Endothelial cell of umbilical vein (primary cell): ENCODE data around the gene MGAT5B.

Experiments used
- EZH2 ChIP-seq: IDR thresholded peaks from 2 replicates; pipeline ENCODE4 v1.6.1; 2012; ENCODE audit warnings: borderline replicate concordance, low read depth, mild to moderate bottlenecking, moderate library complexity, low read length, inconsistent platforms; ENCODE audit not compliant: severe bottlenecking
- GATA2 ChIP-seq: IDR thresholded peaks from 2 replicates; pipeline ENCODE4 v1.7.0; 2011; ENCODE audit warnings: low read depth, mild to moderate bottlenecking, moderate library complexity, mixed read lengths, low read length; ENCODE audit not compliant: insufficient read length, insufficient read depth
- MYC ChIP-seq: IDR thresholded peaks from one replicate; pipeline ENCODE4 v1.6.1; 2011; ENCODE audit warnings: mild to moderate bottlenecking, low read depth, low read length
- POLR2A ChIP-seq: IDR thresholded peaks from 2 replicates; pipeline ENCODE4 v1.6.1; 2012; ENCODE audit warnings: low read depth, mild to moderate bottlenecking, control low read depth, low read length
- POLR2AphosphoS5 ChIP-seq: IDR thresholded peaks from 2 replicates; pipeline ENCODE4 v1.6.1; 2012; ENCODE audit warnings: low read depth, mild to moderate bottlenecking, control low read depth, low read length, moderate library complexity; ENCODE audit not compliant: insufficient read depth
- TF ChIP-seq, protein P1 (sequence below), 2 donors: IDR thresholded peaks; 1 replicate in 1 of 2; 2 replicates in 1 of 2; pipeline ENCODE4 v1.5.1; 2011; ENCODE audit warnings: low read length in 2 of 2, mild to moderate bottlenecking in 2 of 2, moderate library complexity in 2 of 2, control low read depth in 1 of 2, inconsistent platforms in 1 of 2, low read depth in 1 of 2; ENCODE audit not compliant: insufficient read depth in 1 of 2; ENCODE audit errors: extremely low read depth in 1 of 2

DNA sequence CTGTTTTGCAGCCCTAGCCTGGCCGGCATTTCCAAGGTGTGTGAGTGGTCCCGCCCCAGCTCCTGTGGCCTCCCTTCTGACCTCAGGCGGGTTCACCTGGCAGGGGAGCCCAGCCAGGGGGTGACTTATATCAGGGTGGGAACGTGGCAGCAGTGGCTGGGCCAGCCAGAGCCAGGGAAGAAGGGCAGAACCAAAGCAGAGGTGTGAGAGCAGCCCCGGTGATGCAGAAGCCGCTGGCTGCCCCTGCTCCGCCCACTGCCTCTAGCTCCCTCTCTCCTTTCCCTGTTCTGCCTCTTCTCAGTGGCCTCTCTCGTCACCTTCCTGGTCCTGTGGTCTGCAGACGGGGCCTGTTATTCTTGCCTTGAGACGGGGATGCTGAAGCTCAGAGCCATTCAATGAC is 12.1 kb downstream of the MGAT5B start:
- TF ChIP-seq, protein P1, sequence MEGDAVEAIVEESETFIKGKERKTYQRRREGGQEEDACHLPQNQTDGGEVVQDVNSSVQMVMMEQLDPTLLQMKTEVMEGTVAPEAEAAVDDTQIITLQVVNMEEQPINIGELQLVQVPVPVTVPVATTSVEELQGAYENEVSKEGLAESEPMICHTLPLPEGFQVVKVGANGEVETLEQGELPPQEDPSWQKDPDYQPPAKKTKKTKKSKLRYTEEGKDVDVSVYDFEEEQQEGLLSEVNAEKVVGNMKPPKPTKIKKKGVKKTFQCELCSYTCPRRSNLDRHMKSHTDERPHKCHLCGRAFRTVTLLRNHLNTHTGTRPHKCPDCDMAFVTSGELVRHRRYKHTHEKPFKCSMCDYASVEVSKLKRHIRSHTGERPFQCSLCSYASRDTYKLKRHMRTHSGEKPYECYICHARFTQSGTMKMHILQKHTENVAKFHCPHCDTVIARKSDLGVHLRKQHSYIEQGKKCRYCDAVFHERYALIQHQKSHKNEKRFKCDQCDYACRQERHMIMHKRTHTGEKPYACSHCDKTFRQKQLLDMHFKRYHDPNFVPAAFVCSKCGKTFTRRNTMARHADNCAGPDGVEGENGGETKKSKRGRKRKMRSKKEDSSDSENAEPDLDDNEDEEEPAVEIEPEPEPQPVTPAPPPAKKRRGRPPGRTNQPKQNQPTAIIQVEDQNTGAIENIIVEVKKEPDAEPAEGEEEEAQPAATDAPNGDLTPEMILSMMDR (IDR thresholded peaks at IDR 0.05; ENCODE audit: extremely low read depth in 1 of 2, insufficient read depth in 1 of 2, low read depth in 1 of 2, low read length in 2 of 2), result no peak
- TF ChIP-seq POLR2AphosphoS5 (no peak), EZH2 (no peak), POLR2A (no peak), GATA2 (no peak), MYC (no peak)
